ENCODE measurements around the gene ITGA8.

The ITGA8 gene

GRCh38 chr10:15548331-15548730, 171.4 kb downstream of the ITGA8 start:
- H3K4me1 ChIP-seq (ENCODE audit: control extremely low read depth in 1 of 4, control insufficient read depth in 4 of 4, insufficient read depth in 4 of 4, low read length in 3 of 4): no peaks in the 10 kb centered on the region
- H3K9me3 ChIP-seq (ENCODE audit: control extremely low read depth in 1 of 5, control insufficient read depth in 4 of 5, insufficient read depth in 2 of 5, low read depth in 1 of 5, low read length in 4 of 5): peaks cover 0 to 4% (median 0%) of the 10 kb centered on the region in 5 experiments
- H3K36me3 ChIP-seq (ENCODE audit: control insufficient read depth in 4 of 4, insufficient read depth in 4 of 4, low read length in 3 of 4): no peaks in the 10 kb centered on the region
- CTCF ChIA-PET: interaction anchor here (0.6 kb wide), 1 partner anchor 93 kb away, joined by 3 read pairs; no protein-coding TSS in a partner anchor
- no peaks in the 10 kb centered on the region for H3K27me3 ChIP-seq (replicated peaks in 2 of 5; ENCODE audit: control insufficient read depth in 4 of 5, insufficient read depth in 5 of 5, low read length in 4 of 5)
- POLR2A ChIA-PET: no interaction called here
- H3K27ac ChIP-seq (ENCODE audit: insufficient read depth in 1 of 2, low read depth in 1 of 2, low read length in 2 of 2, poor library complexity in 1 of 2, severe bottlenecking in 2 of 2): no peak overlapping the region
- no peak overlapping the region for H3K4me3 ChIP-seq (ENCODE audit: control insufficient read depth in 1 of 7, extremely low read depth in 1 of 7, insufficient read depth in 4 of 7, low read depth in 2 of 7, low read length in 6 of 7)
- DNase-seq: no peak
- 100% methylated on average over 4 of the region's 8 CpGs for WGBS (ENCODE audit: insufficient coverage)

- ChIA-PET CTCF (no interaction called here), POLR2A (no interaction called here)
- no peak for DNase-seq
- Histone ChIP-seq H3K4me3 (ENCODE audit: control insufficient read depth in 1 of 7, extremely low read depth in 1 of 7, insufficient read depth in 4 of 7, low read depth in 2 of 7, low read length in 6 of 7) (no peak overlapping the region), H3K36me3 (ENCODE audit: control insufficient read depth in 4 of 4, insufficient read depth in 4 of 4, low read length in 3 of 4) (no peaks in the 10 kb centered on the region), H3K9me3 (ENCODE audit: control extremely low read depth in 1 of 5, control insufficient read depth in 4 of 5, insufficient read depth in 2 of 5, low read depth in 1 of 5, low read length in 4 of 5) (peaks cover 0 to 4% (median 0%) of the 10 kb centered on the region in 5 experiments), H3K27me3 (replicated peaks in 2 of 5; ENCODE audit: control insufficient read depth in 4 of 5, insufficient read depth in 5 of 5, low read length in 4 of 5) (no peaks in the 10 kb centered on the region), H3K27ac (ENCODE audit: insufficient read depth in 1 of 2, low read depth in 1 of 2, low read length in 2 of 2, poor library complexity in 1 of 2, severe bottlenecking in 2 of 2) (no peak overlapping the region), H3K4me1 (ENCODE audit: control extremely low read depth in 1 of 4, control insufficient read depth in 4 of 4, insufficient read depth in 4 of 4, low read length in 3 of 4) (no peaks in the 10 kb centered on the region)
- 82% methylated on average over 3 of the region's 5 CpGs for WGBS (ENCODE audit: insufficient coverage)
Measured at GRCh38 chr10:15546606-15547005, 173.1 kb downstream of the ITGA8 start.

GRCh38 chr10:15545884-15546283, 173.8 kb downstream of the ITGA8 start:
- H3K27me3 ChIP-seq (replicated peaks in 2 of 5; ENCODE audit: control insufficient read depth in 4 of 5, insufficient read depth in 5 of 5, low read length in 4 of 5): no peaks in the 10 kb centered on the region
- no peak overlapping the region for H3K27ac ChIP-seq (ENCODE audit: insufficient read depth in 1 of 2, low read depth in 1 of 2, low read length in 2 of 2, poor library complexity in 1 of 2, severe bottlenecking in 2 of 2)
- CTCF ChIA-PET: no interaction called here
- no peaks in the 10 kb centered on the region for H3K4me1 ChIP-seq (ENCODE audit: control extremely low read depth in 1 of 4, control insufficient read depth in 4 of 4, insufficient read depth in 4 of 4, low read length in 3 of 4)
- no peak for DNase-seq
- no peaks in the 10 kb centered on the region for H3K36me3 ChIP-seq (ENCODE audit: control insufficient read depth in 4 of 4, insufficient read depth in 4 of 4, low read length in 3 of 4)
- H3K9me3 ChIP-seq (ENCODE audit: control extremely low read depth in 1 of 5, control insufficient read depth in 4 of 5, insufficient read depth in 2 of 5, low read depth in 1 of 5, low read length in 4 of 5): peaks cover 0 to 4% (median 0%) of the 10 kb centered on the region in 5 experiments
- no peak overlapping the region for H3K4me3 ChIP-seq (ENCODE audit: control insufficient read depth in 1 of 7, extremely low read depth in 1 of 7, insufficient read depth in 4 of 7, low read depth in 2 of 7, low read length in 6 of 7)
- POLR2A ChIA-PET: no interaction called here
- WGBS (ENCODE audit: insufficient coverage): 100% methylated on average over 4 of the region's 4 CpGs

DNA sequence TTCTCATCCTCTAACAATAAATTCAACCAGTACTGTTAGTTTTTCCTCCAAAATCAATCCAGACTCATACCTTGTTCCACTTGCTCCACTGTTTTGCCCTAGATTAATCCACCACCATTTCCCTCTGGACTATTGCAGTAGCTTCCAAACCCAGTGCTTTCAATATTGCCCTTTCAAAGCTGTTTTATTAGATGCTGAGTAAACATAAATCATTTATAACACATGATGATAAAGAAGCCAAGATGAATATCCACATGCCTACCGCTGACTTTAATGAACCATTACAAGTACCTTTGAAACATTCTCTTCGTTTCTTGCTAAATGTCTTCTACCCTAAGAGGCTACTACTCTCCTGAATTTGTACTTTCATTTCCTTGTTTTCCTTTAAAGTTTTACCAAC, 174.5 kb downstream of the ITGA8 start:
- DNase-seq: no peak
- Histone ChIP-seq H3K27me3 (replicated peaks in 2 of 5; ENCODE audit: control insufficient read depth in 4 of 5, insufficient read depth in 5 of 5, low read length in 4 of 5) (no peaks in the 10 kb centered on the region), H3K4me3 (ENCODE audit: control insufficient read depth in 1 of 7, extremely low read depth in 1 of 7, insufficient read depth in 4 of 7, low read depth in 2 of 7, low read length in 6 of 7) (no peak overlapping the region), H3K9me3 (ENCODE audit: control extremely low read depth in 1 of 5, control insufficient read depth in 4 of 5, insufficient read depth in 2 of 5, low read depth in 1 of 5, low read length in 4 of 5) (peaks cover 0 to 4% (median 0%) of the 10 kb centered on the region in 5 experiments), H3K4me1 (ENCODE audit: control extremely low read depth in 1 of 4, control insufficient read depth in 4 of 4, insufficient read depth in 4 of 4, low read length in 3 of 4) (no peaks in the 10 kb centered on the region), H3K36me3 (ENCODE audit: control insufficient read depth in 4 of 4, insufficient read depth in 4 of 4, low read length in 3 of 4) (no peaks in the 10 kb centered on the region), H3K27ac (ENCODE audit: insufficient read depth in 1 of 2, low read depth in 1 of 2, low read length in 2 of 2, poor library complexity in 1 of 2, severe bottlenecking in 2 of 2) (no peak overlapping the region)
- CTCF ChIA-PET: no interaction called here
- 85% methylated on average over 2 of the region's 2 CpGs for WGBS (ENCODE audit: insufficient coverage)
- POLR2A ChIA-PET: no interaction called here

DNA sequence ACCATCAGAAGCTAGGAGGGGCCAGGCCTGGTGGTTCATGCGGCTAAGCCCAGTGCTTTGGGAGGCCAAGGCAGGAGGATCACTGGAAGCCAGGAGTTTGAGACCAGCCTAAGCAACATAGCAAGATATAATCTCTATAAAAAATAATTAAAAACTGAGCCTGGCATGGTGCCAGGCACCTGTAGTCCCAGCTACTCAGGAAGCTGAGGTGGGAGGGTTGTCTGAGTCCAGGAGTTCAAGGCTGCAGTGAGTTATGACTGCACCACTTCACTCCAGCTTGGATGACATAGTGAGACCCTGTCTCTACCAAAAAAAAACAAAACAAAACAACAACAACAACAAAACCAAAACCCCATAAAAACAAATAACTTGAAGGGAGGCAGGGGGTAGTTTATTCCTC, 175.7 kb downstream of the ITGA8 start:
- no CpG with 5 or more reads among the region's 1 CpG for WGBS (ENCODE audit: insufficient coverage)
- Histone ChIP-seq H3K9me3 (ENCODE audit: control extremely low read depth in 1 of 5, control insufficient read depth in 4 of 5, insufficient read depth in 2 of 5, low read depth in 1 of 5, low read length in 4 of 5) (peaks cover 0 to 4% (median 0%) of the 10 kb centered on the region in 5 experiments), H3K27me3 (replicated peaks in 2 of 5; ENCODE audit: control insufficient read depth in 4 of 5, insufficient read depth in 5 of 5, low read length in 4 of 5) (no peaks in the 10 kb centered on the region), H3K4me3 (ENCODE audit: control insufficient read depth in 1 of 7, extremely low read depth in 1 of 7, insufficient read depth in 4 of 7, low read depth in 2 of 7, low read length in 6 of 7) (no peak overlapping the region), H3K27ac (ENCODE audit: insufficient read depth in 1 of 2, low read depth in 1 of 2, low read length in 2 of 2, poor library complexity in 1 of 2, severe bottlenecking in 2 of 2) (no peak overlapping the region), H3K36me3 (ENCODE audit: control insufficient read depth in 4 of 4, insufficient read depth in 4 of 4, low read length in 3 of 4) (no peaks in the 10 kb centered on the region), H3K4me1 (ENCODE audit: control extremely low read depth in 1 of 4, control insufficient read depth in 4 of 4, insufficient read depth in 4 of 4, low read length in 3 of 4) (no peaks in the 10 kb centered on the region)
- no peak for DNase-seq
- ChIA-PET POLR2A (no interaction called here), CTCF (no interaction called here)

DNA sequence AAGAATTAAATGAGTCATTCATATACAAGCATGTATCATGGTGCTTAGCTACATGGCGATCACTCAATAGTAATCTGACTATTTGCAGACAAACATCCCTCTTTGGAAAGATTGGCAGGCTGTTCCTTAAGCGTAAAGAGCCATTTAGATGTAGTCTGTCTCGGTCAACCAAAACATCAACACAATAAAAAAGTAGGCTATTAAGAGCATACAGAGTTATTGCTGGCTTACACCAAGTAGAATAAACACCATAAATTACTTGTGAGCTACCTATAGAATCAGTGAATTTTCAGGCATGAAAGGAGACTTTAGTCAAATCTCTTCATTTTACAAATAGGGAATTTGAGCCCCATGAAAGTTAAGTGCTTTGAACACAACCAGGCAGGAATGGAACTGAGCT, 176.9 kb downstream of the ITGA8 start:
- Histone ChIP-seq H3K4me3 (ENCODE audit: control insufficient read depth in 1 of 7, extremely low read depth in 1 of 7, insufficient read depth in 4 of 7, low read depth in 2 of 7, low read length in 6 of 7) (no peak overlapping the region), H3K27me3 (replicated peaks in 2 of 5; ENCODE audit: control insufficient read depth in 4 of 5, insufficient read depth in 5 of 5, low read length in 4 of 5) (no peaks in the 10 kb centered on the region), H3K27ac (ENCODE audit: insufficient read depth in 1 of 2, low read depth in 1 of 2, low read length in 2 of 2, poor library complexity in 1 of 2, severe bottlenecking in 2 of 2) (no peak overlapping the region), H3K36me3 (ENCODE audit: control insufficient read depth in 4 of 4, insufficient read depth in 4 of 4, low read length in 3 of 4) (no peaks in the 10 kb centered on the region), H3K9me3 (ENCODE audit: control extremely low read depth in 1 of 5, control insufficient read depth in 4 of 5, insufficient read depth in 2 of 5, low read depth in 1 of 5, low read length in 4 of 5) (peaks cover 0 to 4% (median 0%) of the 10 kb centered on the region in 5 experiments), H3K4me1 (ENCODE audit: control extremely low read depth in 1 of 4, control insufficient read depth in 4 of 4, insufficient read depth in 4 of 4, low read length in 3 of 4) (no peaks in the 10 kb centered on the region)
- POLR2A ChIA-PET: no interaction called here
- DNase-seq: no peak
- CTCF ChIA-PET: interaction anchor here (1.0 kb wide), 2 partner anchors 11 to 109 kb away, joined by 3 to 4 read pairs; no protein-coding TSS in a partner anchor
- 100% methylated on average over 1 of the region's 3 CpGs for WGBS (ENCODE audit: insufficient coverage)

GRCh38 chr10:15541376-15541775, 178.3 kb downstream of the ITGA8 start:
- no peak for DNase-seq
- H3K4me3 ChIP-seq (ENCODE audit: control insufficient read depth in 1 of 7, extremely low read depth in 1 of 7, insufficient read depth in 4 of 7, low read depth in 2 of 7, low read length in 6 of 7): no peak overlapping the region
- peaks cover 0 to 4% (median 0%) of the 10 kb centered on the region in 5 experiments for H3K9me3 ChIP-seq (ENCODE audit: control extremely low read depth in 1 of 5, control insufficient read depth in 4 of 5, insufficient read depth in 2 of 5, low read depth in 1 of 5, low read length in 4 of 5)
- CTCF ChIA-PET: interaction anchor here (0.7 kb wide), 1 partner anchor 40 kb away, joined by 3 read pairs; no protein-coding TSS in a partner anchor
- no peaks in the 10 kb centered on the region for H3K4me1 ChIP-seq (ENCODE audit: control extremely low read depth in 1 of 4, control insufficient read depth in 4 of 4, insufficient read depth in 4 of 4, low read length in 3 of 4)
- peaks cover 0 to 2% (median 0%) of the 10 kb centered on the region in 5 experiments for H3K27me3 ChIP-seq (replicated peaks in 2 of 5; ENCODE audit: control insufficient read depth in 4 of 5, insufficient read depth in 5 of 5, low read length in 4 of 5)
- no peak overlapping the region for H3K27ac ChIP-seq (ENCODE audit: insufficient read depth in 1 of 2, low read depth in 1 of 2, low read length in 2 of 2, poor library complexity in 1 of 2, severe bottlenecking in 2 of 2)
- H3K36me3 ChIP-seq (ENCODE audit: control insufficient read depth in 4 of 4, insufficient read depth in 4 of 4, low read length in 3 of 4): no peaks in the 10 kb centered on the region
- POLR2A ChIA-PET: no interaction called here
- no CpG with 5 or more reads among the region's 1 CpG for WGBS (ENCODE audit: insufficient coverage)

Measured in common myeloid progenitor, CD34-positive (primary cell).